Ecto neural progenitor cell (in vitro differentiated cells): ENCODE data around the gene C5AR2.
"Not testable (repeated sequence)": the region's sequence is repeated elsewhere in the genome, so short reads cannot be mapped to it uniquely, and the experiment has no call there.

Source experiments
- DNase-seq: peaks from one replicate; pipeline ENCODE4 v3.0.0-alpha.2; 2018; ENCODE audit warnings: low spot score

C5AR2 gene

DNA sequence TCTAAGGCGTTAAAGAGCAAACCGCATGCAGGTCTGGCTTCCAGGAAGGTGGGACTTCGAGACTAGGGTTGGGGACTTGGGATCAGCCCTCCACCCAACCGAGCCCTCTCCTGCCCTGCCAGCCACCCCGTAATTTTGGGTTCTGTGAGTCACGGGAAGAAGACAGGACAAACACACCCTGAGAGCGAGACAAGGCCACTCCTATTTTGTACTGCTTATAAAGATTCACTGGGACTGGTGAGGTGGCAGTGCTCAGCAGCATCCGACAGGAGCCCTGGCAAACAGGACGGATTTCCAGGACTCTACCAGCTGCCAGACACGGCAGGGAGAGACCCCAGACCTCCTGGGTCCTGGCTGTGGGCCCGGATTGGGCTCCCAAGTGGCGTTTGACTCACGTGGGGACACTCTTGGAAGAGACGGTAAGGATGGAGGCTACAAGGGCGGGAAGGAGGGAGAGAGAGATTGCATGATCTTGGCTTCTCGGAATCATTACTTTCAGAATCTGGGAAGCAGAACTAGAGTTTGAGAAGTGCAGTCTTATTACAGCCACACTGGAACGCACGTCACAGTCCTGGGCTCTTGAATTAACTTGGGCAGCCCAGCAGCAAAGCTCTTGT is at the start of gene C5AR2:
Gene C5AR2 (plus strand): TSS at position 245 of the 617 bp plus-strand sequence. CDS start 8,625 bp downstream, outside the sequence.
- no peak for DNase-seq

DNA sequence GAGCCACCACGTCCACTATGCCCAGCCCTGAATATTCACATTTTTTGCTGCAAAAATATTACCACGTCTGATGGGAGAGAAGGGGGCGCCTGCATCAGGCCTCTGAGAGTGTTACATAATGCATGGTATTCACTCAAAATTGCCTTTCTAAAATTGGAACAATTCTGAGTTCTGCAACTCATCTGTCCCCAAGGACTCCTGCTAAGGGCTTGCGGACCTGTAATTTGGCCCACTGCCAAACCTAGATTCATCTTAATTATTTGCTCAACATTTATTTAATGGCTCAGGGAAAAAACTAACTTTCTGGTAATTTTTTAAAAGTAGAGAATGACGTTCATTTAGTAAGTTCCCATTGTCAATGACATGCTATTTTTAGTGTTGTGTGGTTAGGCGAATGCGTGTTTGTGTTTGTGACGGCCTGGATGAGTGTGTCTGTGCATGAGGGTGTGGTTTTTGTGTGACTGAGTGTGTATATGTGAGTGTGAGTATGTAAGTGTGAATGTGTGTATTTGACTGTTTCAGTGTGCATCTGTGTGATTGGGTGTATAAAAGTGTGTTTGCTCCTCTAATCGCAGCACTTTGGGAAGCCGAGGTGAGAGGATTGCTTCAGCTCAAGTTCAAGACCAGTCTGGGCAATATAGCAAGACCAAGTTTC is 48.4 kb upstream of the C5AR2 start:
- no peak for DNase-seq

DNA sequence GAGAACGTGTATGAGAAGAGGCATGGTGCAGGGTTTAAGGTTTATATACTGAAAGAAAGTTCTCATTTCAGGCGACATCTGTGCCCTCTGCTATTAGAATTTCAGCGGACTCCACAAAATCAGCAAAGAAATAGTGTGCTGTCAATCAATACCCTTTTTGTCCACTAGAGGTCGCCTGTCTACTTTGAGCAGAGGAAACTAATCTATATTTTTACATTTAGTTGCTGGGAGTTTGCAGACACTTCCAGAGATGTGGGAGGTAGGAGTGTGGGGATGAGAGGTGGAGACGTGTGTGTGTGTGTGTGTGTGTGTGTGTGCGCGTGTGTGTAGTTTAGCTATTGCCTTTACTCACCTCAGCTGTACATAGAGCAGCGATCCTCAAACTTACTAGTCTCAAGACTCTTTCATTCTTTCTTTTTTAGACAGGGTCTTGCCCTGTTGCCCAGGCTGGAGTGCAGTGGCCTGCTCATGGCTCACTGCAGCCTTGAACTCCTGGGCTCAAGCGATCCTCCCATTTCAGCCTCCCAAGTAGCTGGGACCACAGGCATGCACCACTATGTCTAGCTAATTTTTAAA is 47.6 kb upstream of the C5AR2 start:
- no peak for DNase-seq

DNA sequence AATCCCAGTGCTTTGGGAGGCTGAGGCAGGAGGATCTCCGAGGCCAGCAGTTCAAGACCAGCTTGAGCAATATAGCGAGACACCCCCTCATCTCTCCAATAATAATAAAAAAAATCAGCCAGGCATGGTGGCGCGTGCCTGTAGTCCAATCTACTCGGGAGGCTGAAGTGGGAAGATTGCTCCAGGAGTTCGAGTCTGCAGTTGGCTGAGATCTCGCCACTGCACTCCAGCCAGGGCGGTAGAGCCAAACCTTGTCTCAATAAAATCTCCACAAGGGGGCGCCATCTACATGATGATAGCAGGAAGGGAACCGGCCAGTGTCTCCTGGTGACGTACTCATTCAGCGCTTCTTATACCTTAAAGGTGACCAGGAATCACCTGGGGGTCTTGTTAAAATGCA is 35.9 kb upstream of the C5AR2 start:
- DNase-seq = peak; percentile 83

DNA sequence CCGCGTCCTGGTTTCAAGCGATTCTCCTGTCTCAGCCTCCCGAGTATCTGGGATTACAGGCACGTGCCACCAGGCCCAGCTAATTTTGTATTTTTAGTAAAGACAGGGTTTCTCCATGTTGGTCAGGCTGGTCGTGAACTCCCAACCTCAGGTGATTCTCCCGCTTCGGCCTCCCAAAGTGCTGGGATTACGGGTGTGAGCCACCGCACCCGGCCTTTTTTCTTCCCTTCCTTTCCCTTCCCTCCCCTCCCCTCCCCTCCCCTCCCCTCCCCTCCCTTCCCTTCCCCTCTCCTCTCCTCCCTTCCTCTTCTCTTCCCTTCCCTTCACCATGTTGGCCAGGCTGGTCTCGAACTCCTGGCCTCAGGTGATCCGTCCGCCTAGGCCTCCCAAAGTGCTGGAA is 31.1 kb upstream of the C5AR2 start:
- DNase-seq = not testable (repeated sequence)

DNA sequence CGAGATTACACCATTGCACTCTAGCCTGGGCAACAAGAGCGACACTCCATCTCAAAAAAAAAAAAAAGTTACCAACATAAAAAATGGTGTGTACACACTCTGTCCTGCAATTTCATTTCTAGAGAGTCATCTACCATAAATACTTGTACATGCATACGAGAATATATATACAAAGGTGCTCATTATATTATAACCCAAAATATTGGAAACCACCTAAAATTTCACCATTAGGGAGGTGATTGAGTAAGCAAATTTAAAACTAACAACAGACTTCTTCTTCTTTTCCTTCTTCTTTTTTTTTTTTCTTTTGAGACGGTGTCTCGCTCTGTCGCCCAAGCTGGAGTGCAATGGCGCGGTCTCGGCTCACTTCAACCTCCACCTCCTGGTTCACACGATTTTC is 29.7 kb upstream of the C5AR2 start:
- no peak for DNase-seq

DNA sequence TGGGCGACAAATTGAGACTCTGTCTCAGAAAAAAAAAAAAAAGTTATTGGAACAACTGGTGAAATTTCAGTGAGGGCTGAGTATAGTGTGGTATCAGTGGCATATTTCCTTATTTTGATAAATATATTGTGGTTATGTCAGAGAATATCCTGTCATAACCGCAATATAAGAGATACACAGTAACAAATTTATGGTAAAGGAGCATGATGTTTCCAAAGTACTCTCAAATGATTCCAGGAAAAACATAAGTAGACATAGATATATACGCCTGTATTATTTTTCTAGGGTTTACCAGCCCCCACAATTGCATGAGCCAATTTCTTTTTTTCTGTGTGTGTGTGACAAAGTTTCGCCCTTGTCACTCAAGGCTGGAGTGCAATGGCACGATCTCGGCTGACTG is 28.0 kb upstream of the C5AR2 start:
- no peak for DNase-seq

DNA sequence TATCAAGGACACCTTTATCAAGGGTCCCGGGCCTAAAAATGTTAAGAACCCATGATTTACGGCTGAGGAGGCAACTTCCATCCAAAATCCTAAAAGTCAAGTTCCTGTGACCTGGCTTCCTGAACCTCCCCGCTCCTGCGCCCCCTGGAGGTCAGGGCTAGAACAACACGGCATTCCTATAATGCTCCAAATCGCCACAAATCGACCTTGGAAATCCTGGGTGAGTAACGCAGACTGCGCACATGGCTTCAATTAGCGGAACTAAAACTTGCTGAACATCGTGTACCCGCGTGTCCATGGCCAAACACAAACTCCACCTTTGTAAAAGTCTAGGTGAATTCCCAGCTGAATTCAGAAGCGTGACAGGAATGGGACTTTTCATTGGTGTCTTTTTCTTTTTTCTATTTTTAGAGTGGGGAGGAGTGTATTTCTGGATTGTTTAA is 26.6 kb upstream of the C5AR2 start:
- peak; percentile 78 for DNase-seq

DNA sequence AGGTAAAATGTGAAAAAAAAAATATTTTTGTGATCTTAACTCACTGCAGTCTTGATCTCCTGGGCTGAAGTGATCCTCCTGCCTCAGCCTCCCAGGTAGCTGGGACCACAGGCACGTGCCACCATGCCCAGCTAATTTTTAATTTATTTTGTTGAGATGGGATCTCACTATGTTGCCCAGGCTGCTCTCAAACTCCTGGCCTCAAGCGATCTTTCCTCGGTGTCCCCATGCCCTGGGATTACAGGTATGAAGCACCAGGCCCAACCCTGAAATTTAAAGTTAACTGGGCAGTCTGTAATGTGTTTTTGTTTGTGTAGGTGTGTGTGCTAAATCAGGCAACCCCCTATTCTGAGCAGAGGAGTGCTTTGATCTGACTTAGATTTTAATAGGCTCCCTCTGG is 25.7 kb upstream of the C5AR2 start:
- no peak for DNase-seq

DNA sequence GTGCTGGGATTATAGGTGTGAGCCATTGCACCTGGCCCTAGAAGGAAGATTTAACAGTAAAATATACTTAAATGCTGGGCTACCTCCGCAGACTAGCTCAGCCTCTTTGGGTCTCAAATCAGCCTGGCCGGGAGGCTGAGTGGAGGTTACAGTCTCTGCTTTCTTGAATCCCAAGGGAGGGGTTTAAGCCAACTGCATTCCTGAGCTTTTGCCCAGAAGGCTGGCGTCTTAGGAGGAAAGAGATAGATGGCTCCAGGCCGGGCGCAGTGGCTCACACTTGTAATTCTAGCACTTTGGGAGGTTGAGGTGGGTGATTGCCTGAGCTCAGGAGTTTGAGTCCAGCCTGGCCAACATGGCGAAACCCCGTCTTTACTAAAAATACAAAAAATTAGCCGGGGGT is 22.9 kb upstream of the C5AR2 start:
- no peak for DNase-seq

DNA sequence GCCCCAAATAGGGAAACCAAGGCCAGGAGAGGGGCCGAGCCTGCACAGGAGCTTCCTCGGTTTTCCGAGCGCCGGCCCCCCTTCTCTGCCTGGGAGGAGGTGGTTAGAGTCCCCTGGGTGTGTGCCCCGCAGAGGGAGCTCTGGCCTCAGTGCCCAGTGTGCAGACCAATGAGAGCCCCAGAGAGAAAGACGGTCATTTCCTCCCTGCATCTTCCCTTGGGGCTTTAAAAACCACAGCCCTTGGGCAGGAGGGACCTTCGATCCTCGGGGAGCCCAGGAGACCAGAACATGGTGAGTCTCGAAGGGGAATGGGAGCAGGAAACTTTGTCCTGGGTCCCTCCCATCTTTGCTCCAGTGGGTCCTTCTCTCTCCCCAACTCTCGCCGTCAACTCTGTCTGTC is 22.4 kb upstream of the C5AR2 start, which contains the start of gene C5AR1:
Gene C5AR1 (plus strand): TSS at position 254 of the 400 bp plus-strand sequence. CDS start 35 bp downstream, at position 289.
- no peak for DNase-seq

DNA sequence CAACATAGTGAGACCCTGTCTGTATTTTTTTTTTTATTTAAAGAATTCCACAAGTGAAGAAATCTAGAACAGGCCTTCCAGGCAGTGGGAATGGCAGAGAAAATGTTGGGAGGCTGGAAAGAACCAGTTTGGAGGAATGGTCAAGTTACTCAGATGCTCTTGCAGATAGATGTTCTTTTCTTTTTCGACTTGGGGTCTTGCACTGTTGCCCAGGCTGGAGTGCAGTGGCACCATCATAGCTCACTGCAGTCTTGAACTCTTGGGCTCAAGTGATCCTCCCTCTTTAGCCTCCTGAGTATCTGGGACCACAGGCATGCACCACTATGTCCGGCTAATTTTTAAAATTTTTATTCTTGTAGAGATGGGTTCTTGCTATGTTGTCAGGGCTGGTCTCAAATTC is 21.7 kb upstream of the C5AR2 start:
- no peak for DNase-seq

DNA sequence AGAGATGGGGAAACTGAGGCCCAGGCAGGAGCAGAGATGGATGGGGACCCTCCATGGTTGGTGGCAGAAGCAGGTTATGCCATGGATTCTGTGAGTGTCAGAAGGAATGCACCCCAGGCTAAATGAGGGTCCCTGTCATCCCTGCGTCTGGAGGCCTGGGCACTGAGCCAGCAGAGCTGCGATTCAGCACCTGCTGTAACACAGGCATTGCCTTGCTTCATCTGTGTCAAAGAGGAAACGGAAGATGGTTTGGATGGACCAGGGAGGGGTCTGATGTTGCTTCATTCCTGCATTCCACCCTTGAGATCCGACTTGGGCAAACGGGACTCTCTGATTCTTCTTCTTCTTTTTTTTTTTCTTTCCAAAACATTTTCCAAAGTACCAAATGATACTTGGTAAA is 21.2 kb upstream of the C5AR2 start:
- DNase-seq = no peak

DNA sequence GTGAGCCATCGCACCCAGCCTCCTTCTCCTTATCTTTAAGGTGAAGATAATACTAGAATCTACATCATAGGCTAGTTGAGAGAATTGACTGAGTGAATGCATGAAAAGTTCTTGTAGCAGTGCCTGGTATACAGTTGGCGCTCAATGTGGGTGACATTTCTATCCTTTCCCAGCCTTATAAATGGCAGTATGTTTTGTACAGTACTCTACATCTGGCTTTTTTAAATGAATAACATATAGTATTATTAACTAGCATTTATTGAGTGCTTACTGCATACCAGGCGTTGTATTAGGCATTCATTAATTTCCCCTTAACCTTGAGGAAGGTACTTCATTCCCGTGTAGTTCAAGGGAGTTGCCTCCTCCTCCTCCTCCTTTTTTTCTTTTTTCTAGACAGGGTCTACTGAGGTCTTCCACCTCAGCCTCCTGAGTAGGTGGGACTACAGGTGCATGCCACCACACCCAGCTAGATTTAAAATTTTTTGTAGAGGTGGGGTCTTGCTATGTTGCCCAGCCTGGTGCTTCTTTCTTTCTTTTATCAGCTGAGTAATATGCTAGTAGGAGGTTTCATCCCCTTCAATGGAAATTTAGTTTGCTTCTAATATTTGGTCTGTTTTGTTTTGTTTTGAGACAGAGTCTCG is 19.5 kb upstream of the C5AR2 start:
- DNase-seq = no peak

DNA sequence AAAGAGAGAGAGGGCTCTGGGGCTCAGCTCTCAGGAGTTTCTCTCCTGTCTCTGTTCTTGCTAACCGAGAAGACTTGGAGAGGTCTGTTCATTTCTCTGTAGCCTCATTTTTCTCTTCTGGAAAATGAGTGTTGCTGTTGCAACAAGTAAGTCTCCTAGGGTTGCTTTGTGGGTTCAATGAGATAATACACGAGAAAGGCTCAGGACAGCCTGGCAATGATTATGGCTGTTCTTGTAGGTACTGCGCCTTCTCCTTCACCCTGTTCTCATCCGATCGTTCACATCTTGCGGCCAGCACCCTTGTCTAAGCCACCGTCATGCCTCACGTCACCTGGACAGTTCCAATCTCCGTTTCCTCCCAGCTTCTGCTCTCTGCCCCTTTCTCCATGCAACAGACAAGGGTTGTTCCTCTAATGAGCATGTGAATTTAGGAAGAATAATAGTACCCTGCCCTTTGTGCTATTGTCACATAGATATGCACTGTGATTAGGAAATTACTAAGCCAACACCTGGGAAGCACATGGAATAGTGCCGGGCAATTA is 18.1 kb upstream of the C5AR2 start:
- DNase-seq = no peak

DNA sequence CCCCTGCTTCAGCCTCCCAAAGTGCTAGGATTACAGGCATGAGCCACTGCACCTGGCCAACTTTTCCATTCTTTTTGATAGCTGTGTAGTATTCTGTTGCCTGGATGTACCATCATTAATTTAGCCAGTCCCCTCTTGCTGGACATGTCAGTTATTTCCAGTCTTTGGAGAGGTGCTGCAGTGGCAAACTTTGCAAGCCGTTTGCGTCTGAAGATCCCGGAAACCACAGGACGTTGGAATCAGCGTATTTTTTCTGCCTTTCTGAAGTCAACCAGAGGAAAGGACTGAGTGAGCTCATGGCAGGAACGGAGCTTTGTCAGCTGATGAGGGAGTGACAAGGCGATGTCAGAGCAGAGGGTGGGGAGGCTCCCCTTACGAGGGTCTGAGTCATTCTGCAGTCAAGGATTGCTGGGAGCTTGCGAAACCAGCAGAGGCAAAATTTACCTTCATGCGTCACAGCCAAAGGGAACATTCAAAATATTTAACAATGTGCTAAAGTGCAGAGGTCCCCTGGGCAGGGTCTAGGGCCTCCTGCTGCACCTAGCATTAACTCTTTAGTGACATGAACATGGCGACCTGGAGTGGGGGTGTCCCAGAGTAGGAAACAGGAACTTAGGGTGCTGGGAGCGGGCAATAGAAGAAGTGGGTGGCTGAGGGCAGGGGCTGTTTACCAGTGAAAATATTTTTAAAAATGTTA is 16.7 kb upstream of the C5AR2 start:
- DNase-seq = no peak

DNA sequence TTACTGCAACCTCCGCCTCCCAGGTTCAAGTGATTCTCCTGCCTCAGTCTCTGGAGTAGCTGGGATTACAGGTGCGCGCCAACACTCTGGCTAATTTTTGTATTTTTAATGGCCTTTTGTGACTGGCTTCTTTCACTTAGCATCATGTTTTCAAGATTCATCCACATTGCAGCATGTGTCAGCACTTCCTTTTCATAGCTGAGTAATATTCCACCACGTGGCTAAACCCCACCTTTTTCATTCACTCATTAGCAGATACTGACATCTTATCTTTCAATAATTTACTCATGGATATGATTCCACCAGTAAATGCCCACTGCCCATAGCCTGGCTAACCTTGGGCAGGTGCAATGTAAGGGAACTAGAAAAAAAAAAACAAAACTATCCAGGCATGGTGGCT is 15.5 kb upstream of the C5AR2 start:
- DNase-seq = no peak

DNA sequence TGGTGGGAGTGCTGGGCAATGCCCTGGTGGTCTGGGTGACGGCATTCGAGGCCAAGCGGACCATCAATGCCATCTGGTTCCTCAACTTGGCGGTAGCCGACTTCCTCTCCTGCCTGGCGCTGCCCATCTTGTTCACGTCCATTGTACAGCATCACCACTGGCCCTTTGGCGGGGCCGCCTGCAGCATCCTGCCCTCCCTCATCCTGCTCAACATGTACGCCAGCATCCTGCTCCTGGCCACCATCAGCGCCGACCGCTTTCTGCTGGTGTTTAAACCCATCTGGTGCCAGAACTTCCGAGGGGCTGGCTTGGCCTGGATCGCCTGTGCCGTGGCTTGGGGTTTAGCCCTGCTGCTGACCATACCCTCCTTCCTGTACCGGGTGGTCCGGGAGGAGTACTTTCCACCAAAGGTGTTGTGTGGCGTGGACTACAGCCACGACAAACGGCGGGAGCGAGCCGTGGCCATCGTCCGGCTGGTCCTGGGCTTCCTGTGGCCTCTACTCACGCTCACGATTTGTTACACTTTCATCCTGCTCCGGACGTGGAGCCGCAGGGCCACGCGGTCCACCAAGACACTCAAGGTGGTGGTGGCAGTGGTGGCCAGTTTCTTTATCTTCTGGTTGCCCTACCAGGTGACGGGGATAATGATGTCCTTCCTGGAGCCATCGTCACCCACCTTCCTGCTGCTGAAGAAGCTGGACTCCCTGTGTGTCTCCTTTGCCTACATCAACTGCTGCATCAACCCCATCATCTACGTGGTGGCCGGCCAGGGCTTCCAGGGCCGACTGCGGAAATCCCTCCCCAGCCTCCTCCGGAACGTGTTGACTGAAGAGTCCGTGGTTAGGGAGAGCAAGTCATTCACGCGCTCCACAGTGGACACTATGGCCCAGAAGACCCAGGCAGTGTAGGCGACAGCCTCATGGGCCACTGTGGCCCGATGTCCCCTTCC is 11.8 kb upstream of the C5AR2 start:
- DNase-seq = no peak

DNA sequence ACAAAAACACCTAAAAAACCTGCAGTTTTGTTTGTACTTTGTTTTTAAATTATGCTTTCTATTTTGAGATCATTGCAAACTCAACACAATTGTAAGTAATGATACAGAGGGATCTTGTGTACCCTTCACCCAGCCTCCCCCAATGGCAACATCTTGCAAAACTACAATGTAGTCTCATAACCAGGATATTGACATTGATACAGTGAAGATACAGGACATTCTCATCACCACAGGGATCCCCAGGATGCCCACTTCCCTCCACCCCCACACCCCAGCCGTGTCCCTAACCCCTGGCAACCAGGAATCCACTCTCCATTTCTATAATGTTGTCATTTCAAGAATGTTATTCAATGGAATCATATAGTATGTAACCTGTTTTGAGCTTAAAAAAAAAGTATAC is 10.3 kb upstream of the C5AR2 start:
- no peak for DNase-seq

DNA sequence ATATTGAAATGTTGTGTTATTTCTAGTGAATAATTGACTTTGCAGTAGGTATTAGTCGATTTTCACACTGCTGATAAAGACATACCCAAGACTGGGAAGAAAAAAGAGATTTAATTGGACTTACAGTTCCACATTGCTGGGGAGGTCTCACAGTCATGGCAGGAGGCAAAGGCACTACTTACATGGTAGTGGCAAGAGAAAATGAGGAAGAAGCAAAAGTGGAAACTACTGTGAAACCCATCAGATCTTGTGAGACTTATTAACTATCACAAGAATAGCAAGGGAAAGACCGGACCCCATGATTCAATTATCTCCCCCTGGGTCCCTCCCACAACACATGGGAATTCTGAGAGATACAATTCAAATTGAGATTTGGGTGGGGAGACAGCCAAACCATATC is 9.9 kb upstream of the C5AR2 start:
- no peak for DNase-seq

DNA sequence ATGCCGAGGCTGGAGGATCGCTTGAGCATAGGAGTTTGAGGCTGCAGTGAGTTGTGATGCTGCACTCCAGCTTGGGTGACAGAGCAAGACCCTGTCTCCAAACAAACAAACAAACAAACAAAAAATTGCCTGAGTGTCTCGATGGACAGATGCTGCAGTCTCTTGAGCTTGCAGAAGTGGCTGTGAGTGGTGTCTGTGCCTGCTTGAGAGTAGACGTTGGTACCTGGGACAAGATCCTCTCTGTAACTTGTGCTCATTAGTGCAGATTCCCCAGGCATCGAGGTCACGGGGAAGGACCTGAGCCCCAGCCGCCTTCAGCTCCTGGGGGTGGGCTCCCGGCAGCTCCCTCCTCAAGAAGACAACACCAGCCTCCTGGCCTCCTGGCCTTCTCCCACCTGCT is 8.6 kb upstream of the C5AR2 start:
- no peak for DNase-seq
